Neural cell (in vitro differentiated cells): ENCODE measurements around the gene MMP25. TPM values are rescaled to one million over a fixed set of nuclear protein-coding genes. Genes with fewer than 3 reads are reported as not detected.

Experiments used
- H2AFZ ChIP-seq: fragments of 200-600, 300-800 bp; sonication (generic), shearing (Covaris generic); 2 replicates; pipeline ENCODE4 v1.6.0; 2014; ENCODE audit warnings: low read depth, mild to moderate bottlenecking, antibody characterized with exemption, low read length, moderate library complexity
- H3F3A ChIP-seq: fragments of 200-600 bp; shearing (Covaris generic); 2 replicates; pipeline ENCODE4 v1.6.1; 2016; ENCODE audit warnings: mild to moderate bottlenecking, moderate library complexity, mixed read lengths, antibody characterized with exemption, low read length; ENCODE audit not compliant: insufficient read depth, poor library complexity, severe bottlenecking
- H3K27ac ChIP-seq: fragments of 200-600, 300-800 bp; sonication (generic), shearing (Covaris generic); 2 replicates; pipeline ENCODE4 v1.5.1; 2014; ENCODE audit warnings: mild to moderate bottlenecking, low read length, moderate library complexity
- H3K27me3 ChIP-seq: fragments of 300-800, 200-600 bp; sonication (generic), shearing (Covaris generic); 2 replicates; pipeline ENCODE4 v1.6.0; 2014; ENCODE audit warnings: mild to moderate bottlenecking, low read depth, low read length, moderate library complexity; ENCODE audit not compliant: insufficient read depth
- H3K36me3 ChIP-seq: fragments of 300-800, 200-600 bp; sonication (generic), shearing (Covaris generic); 2 replicates; pipeline ENCODE4 v1.5.1; 2014; ENCODE audit warnings: mild to moderate bottlenecking, antibody characterized with exemption, low read length, moderate library complexity; ENCODE audit not compliant: insufficient read depth
- H3K4me2 ChIP-seq: fragments of 300-800, 200-600 bp; sonication (generic), shearing (Covaris generic); 2 replicates; pipeline ENCODE4 v1.6.0; 2014; ENCODE audit warnings: mild to moderate bottlenecking, low read length
- H3K4me3 ChIP-seq: fragments of 300-800, 200-600 bp; sonication (generic), shearing (Covaris generic); 2 replicates; pipeline ENCODE4 v1.5.1; 2014; ENCODE audit warnings: mild to moderate bottlenecking, low read length, moderate library complexity
- H3K79me2 ChIP-seq: fragments of 200-600 bp; shearing (Covaris generic); replicated peaks from 2 replicates; pipeline ENCODE4 v1.6.0; 2014; ENCODE audit warnings: mild to moderate bottlenecking, low read length, moderate library complexity; ENCODE audit not compliant: insufficient read depth
- H3K9ac ChIP-seq: fragments of 300-800, 200-600 bp; sonication (generic), shearing (Covaris generic); 2 replicates; pipeline ENCODE4 v1.6.1; 2016; ENCODE audit warnings: mild to moderate bottlenecking, low read length, mixed read lengths
- H3K9me2 ChIP-seq: fragments of 200-600 bp; shearing (Covaris generic); 2 replicates; pipeline ENCODE4 v1.6.1; 2016; ENCODE audit warnings: mild to moderate bottlenecking, low read length, mixed read lengths; ENCODE audit not compliant: insufficient read depth
- H3K9me3 ChIP-seq: fragments of 200-600, 300-800 bp; sonication (generic), shearing (Covaris generic); 2 replicates; pipeline ENCODE4 v1.6.1; 2016; ENCODE audit warnings: mild to moderate bottlenecking, mixed run types, low read length, moderate library complexity, mixed read lengths
- H4K20me1 ChIP-seq: fragments of 200-600 bp; shearing (Covaris generic); 2 replicates; pipeline ENCODE4 v1.6.1; 2016; ENCODE audit warnings: mild to moderate bottlenecking, mixed run types; ENCODE audit not compliant: insufficient read depth
- EP300 ChIP-seq: fragments of 450-650 bp; conservative IDR thresholded peaks from 2 replicates; pipeline ENCODE4 v1.6.1; 2014; ENCODE audit warnings: antibody characterized with exemption, mild to moderate bottlenecking, moderate library complexity; ENCODE audit not compliant: poor library complexity, severe bottlenecking
- EZH2 ChIP-seq: fragments of 200-600, 300-800 bp; shearing (Covaris generic), sonication (generic); IDR thresholded peaks from 2 replicates; pipeline ENCODE4 v1.6.1; 2014; ENCODE audit warnings: antibody characterized with exemption, low read length, borderline replicate concordance, mild to moderate bottlenecking; ENCODE audit not compliant: insufficient read depth, poor library complexity, severe bottlenecking
- MXI1 ChIP-seq: fragments of 450-650 bp; conservative IDR thresholded peaks from 2 replicates; pipeline ENCODE4 v1.6.1; 2014; ENCODE audit warnings: antibody characterized with exemption, mild to moderate bottlenecking; ENCODE audit not compliant: poor library complexity, severe bottlenecking
- POLR2AphosphoS5 ChIP-seq: IDR thresholded peaks from 2 replicates; pipeline ENCODE4 v1.6.1; 2012
- RAD21 ChIP-seq: fragments of 450-650 bp; conservative IDR thresholded peaks from 2 replicates; pipeline ENCODE4 v1.6.1; 2014; ENCODE audit warnings: antibody characterized with exemption, mild to moderate bottlenecking, moderate library complexity
- SMC3 ChIP-seq: fragments of 450-650 bp; conservative IDR thresholded peaks from 2 replicates; pipeline ENCODE4 v1.6.1; 2014; ENCODE audit warnings: antibody characterized with exemption, mild to moderate bottlenecking, moderate library complexity; ENCODE audit not compliant: poor library complexity
- TAF1 ChIP-seq: IDR thresholded peaks from 2 replicates; pipeline ENCODE4 v1.6.1; 2012; ENCODE audit warnings: low read depth
- polyA plus RNA-seq: library from polyadenylated mRNA; depleted of rRNA; stranded (reverse); fragments of >200 nt; gene quantifications from 2 replicates; pipeline ENCODE4 v1.2.3, GENCODE V29; 2014
- TF ChIP-seq, protein P1 (sequence below): IDR thresholded peaks from 2 replicates; pipeline ENCODE4 v1.6.1; 2012; ENCODE audit warnings: borderline replicate concordance
- TF ChIP-seq, protein P2 (sequence below): fragments of 450-650 bp; IDR thresholded peaks from 2 replicates; pipeline ENCODE4 v1.5.1; 2014; ENCODE audit warnings: antibody characterized with exemption, mild to moderate bottlenecking, moderate library complexity; ENCODE audit not compliant: poor library complexity, severe bottlenecking

Gene MMP25
- polyA plus RNA-seq, 1 donor from 2014 or later, result not detected

DNA sequence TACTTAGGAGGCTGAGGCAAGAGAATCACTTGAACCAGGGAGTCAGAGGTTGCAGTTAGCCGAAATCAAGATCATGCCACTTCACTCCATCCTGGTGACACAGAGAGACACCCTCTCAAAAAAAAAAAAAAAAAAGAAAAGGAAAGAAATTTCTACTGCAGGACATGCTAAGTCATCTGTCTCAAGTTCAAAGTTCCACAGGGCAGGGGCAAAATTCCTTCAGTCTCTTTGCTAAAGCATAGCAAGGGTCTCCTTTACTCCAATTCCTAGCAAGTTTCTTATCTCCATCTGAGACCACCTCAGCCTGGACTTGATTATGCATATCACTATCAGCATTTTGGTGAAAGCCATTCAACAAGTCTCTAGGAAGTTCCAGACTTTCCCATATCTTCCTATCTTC, 38.1 kb downstream of the MMP25 start:
- H3K9me3 ChIP-seq, result no peaks in the 10 kb centered on the region
- no peak overlapping the region for H2AFZ ChIP-seq
- no peaks in the 10 kb centered on the region for H3K9me2 ChIP-seq
- TF ChIP-seq, protein P1, sequence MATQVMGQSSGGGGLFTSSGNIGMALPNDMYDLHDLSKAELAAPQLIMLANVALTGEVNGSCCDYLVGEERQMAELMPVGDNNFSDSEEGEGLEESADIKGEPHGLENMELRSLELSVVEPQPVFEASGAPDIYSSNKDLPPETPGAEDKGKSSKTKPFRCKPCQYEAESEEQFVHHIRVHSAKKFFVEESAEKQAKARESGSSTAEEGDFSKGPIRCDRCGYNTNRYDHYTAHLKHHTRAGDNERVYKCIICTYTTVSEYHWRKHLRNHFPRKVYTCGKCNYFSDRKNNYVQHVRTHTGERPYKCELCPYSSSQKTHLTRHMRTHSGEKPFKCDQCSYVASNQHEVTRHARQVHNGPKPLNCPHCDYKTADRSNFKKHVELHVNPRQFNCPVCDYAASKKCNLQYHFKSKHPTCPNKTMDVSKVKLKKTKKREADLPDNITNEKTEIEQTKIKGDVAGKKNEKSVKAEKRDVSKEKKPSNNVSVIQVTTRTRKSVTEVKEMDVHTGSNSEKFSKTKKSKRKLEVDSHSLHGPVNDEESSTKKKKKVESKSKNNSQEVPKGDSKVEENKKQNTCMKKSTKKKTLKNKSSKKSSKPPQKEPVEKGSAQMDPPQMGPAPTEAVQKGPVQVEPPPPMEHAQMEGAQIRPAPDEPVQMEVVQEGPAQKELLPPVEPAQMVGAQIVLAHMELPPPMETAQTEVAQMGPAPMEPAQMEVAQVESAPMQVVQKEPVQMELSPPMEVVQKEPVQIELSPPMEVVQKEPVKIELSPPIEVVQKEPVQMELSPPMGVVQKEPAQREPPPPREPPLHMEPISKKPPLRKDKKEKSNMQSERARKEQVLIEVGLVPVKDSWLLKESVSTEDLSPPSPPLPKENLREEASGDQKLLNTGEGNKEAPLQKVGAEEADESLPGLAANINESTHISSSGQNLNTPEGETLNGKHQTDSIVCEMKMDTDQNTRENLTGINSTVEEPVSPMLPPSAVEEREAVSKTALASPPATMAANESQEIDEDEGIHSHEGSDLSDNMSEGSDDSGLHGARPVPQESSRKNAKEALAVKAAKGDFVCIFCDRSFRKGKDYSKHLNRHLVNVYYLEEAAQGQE, result no peak
- TF ChIP-seq EZH2 (no peak), SMC3 (no peak), EP300 (no peak), TAF1 (no peak), POLR2AphosphoS5 (no peak), RAD21 (no peak), MXI1 (no peak)
- TF ChIP-seq, protein P2, sequence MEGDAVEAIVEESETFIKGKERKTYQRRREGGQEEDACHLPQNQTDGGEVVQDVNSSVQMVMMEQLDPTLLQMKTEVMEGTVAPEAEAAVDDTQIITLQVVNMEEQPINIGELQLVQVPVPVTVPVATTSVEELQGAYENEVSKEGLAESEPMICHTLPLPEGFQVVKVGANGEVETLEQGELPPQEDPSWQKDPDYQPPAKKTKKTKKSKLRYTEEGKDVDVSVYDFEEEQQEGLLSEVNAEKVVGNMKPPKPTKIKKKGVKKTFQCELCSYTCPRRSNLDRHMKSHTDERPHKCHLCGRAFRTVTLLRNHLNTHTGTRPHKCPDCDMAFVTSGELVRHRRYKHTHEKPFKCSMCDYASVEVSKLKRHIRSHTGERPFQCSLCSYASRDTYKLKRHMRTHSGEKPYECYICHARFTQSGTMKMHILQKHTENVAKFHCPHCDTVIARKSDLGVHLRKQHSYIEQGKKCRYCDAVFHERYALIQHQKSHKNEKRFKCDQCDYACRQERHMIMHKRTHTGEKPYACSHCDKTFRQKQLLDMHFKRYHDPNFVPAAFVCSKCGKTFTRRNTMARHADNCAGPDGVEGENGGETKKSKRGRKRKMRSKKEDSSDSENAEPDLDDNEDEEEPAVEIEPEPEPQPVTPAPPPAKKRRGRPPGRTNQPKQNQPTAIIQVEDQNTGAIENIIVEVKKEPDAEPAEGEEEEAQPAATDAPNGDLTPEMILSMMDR, result no peak
- H3K79me2 ChIP-seq, result no peaks in the 10 kb centered on the region
- H3K4me3 ChIP-seq, result no peak overlapping the region
- no peak overlapping the region for H3K27ac ChIP-seq
- no peaks in the 10 kb centered on the region for H3K36me3 ChIP-seq
- H3K4me2 ChIP-seq, result no peak overlapping the region
- H3K27me3 ChIP-seq, result no peaks in the 10 kb centered on the region
- H3K9ac ChIP-seq, result no peak overlapping the region
- H4K20me1 ChIP-seq, result no peaks in the 10 kb centered on the region
- H3F3A ChIP-seq, result no peaks in the 10 kb centered on the region

DNA sequence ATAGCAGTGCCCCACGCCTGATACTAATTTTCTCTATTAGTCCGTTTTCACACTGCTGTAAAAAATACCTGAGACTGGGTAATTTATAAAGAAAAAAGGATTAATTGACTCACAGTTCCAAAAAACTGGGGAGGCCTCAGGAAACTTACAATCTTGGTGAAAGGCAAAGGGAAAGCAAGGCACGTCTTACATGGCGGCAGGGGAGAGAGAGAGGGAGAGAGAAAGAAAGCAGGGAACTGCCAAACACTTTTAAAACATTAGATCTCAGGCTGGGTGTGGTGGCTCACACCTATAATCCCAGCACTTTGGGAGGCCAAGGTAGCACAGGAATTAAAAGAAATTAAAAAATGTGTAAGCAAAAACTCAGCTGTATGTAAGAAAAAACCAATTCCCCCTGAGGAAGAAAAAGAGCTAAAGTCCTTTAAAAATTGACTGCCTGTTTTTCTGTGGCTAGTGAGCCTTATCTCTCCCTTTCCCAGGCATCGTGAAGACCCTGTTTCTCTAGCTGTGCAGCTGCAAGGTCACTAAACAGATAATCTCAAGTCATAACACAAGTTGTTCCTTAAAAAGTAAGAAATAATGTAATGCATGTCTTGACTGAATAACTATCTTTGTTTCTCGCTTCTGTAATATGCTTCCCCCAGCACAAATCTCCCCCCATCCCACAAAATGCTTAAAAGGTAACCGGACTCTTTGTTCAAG, 38.8 kb downstream of the MMP25 start:
- no peak overlapping the region for H3K4me3 ChIP-seq
- no peaks in the 10 kb centered on the region for H4K20me1 ChIP-seq
- H3K9me3 ChIP-seq, result no peaks in the 10 kb centered on the region
- no peaks in the 10 kb centered on the region for H3F3A ChIP-seq
- no peaks in the 10 kb centered on the region for H3K79me2 ChIP-seq
- H3K27me3 ChIP-seq, result no peaks in the 10 kb centered on the region
- TF ChIP-seq MXI1 (no peak), TAF1 (no peak), POLR2AphosphoS5 (no peak)
- TF ChIP-seq, protein P2, result no peak
- no peaks in the 10 kb centered on the region for H3K36me3 ChIP-seq
- H3K4me2 ChIP-seq, result no peak overlapping the region
- H2AFZ ChIP-seq, result no peak overlapping the region
- H3K27ac ChIP-seq, result no peak overlapping the region
- no peaks in the 10 kb centered on the region for H3K9me2 ChIP-seq
- H3K9ac ChIP-seq, result no peak overlapping the region
